HCT116 (cell line): Measurements from ENCODE around the gene GP1BA. TPM values are rescaled to one million over a fixed set of nuclear protein-coding genes. Genes with fewer than 3 reads are reported as not detected.
A peak's percentile ranks its signal among the peaks of the same experiment; 100 is the strongest.

ENCODE experiments used
- ATAC-seq: fragments of 200-7000 bp; cut with Tn5 transposase; 2 replicates; pipeline ENCODE4 v1.9.1; 2020; ENCODE audit warnings: mild to moderate bottlenecking, moderate library complexity
- BruUV-seq: library from RNA; stranded (reverse); fragments of 400-500 nt; replicated peaks from 2 replicates; lab custom pipeline; 2021; lab: Mats Ljungman, UMichigan
- CTCF ChIA-PET: fragments of 300-600 bp; sonication (Branson Sonifier 250); formaldehyde crosslinking; loops from one replicate; lab custom pipeline; 2021; ENCODE audit warnings: antibody characterized with exemption; lab: Charles Lee
- POLR2A ChIA-PET: fragments of 300-600, 350-600 bp; sonication (Branson Sonifier 250); formaldehyde crosslinking; loops from one replicate; lab custom pipeline; 2021; ENCODE audit warnings: antibody characterized with exemption; lab: Charles Lee
- RAD21 ChIA-PET, 2 experiments: fragments of 300-600 bp; sonication (Branson Sonifier 250); formaldehyde crosslinking; loops; one replicate each; lab custom pipeline; 2023; ENCODE audit warnings: low total read pairs in 2 of 2; ENCODE audit not compliant: uncharacterized antibody in 2 of 2, unreplicated experiment in 2 of 2, low non-redundant PET in 1 of 2; lab: Charles Lee
- DNase-seq: peaks from one replicate; pipeline ENCODE4 v3.0.0-alpha.2; 2010; ENCODE audit warnings: low read depth, low spot score
- H2AFZ ChIP-seq: fragments of 200-600 bp; shearing (Covaris generic), sonication (generic); 2 replicates; pipeline ENCODE4 v1.6.1; 2017; ENCODE audit warnings: low read depth, mixed run types, mixed read lengths, antibody characterized with exemption, low read length; ENCODE audit not compliant: poor library complexity, severe bottlenecking
- H3K27ac ChIP-seq: 2 replicates; pipeline ENCODE4 v1.5.1; 2012; ENCODE audit warnings: low read depth, low read length
- H3K27me3 ChIP-seq: fragments of 200-600 bp; sonication (generic); 2 replicates; pipeline ENCODE4 v1.6.1; 2016; ENCODE audit warnings: mixed run types, low read length, mixed read lengths; ENCODE audit not compliant: insufficient read depth
- H3K36me3 ChIP-seq, 2 experiments: fragments of 200-500 bp in 1 of 2; fragments of 200-600 bp in 1 of 2; sonication (Bioruptor generic) in 1 of 2; sonication (generic) in 1 of 2; 2 replicates each; pipeline versions ENCODE4 v1.5.1 to v1.6.1; 2014 to 2016; ENCODE audit warnings: low read length in 2 of 2, inconsistent platforms in 1 of 2, mixed read lengths in 1 of 2, mixed run types in 1 of 2; ENCODE audit not compliant: insufficient read depth in 2 of 2, control insufficient read depth in 1 of 2
- H3K4me1 ChIP-seq, 2 experiments: fragments of 200-600 bp in 1 of 2; sonication (generic) in 1 of 2; 2 replicates each; pipeline versions ENCODE4 v1.5.1 to v1.6.1; 2012 to 2017; ENCODE audit warnings: low read length in 2 of 2, inconsistent platforms in 1 of 2, mild to moderate bottlenecking in 1 of 2, mixed read lengths in 1 of 2, mixed run types in 1 of 2, moderate library complexity in 1 of 2; ENCODE audit not compliant: insufficient read depth in 2 of 2, control insufficient read depth in 1 of 2
- H3K4me2 ChIP-seq: fragments of 200-600 bp; sonication (generic); 2 replicates; pipeline ENCODE4 v1.6.1; 2017; ENCODE audit warnings: mixed run types, low read length, mixed read lengths
- H3K4me3 ChIP-seq, 2 experiments: fragments of 200-600 bp in 1 of 2; sonication (generic) in 1 of 2; replicated peaks in 1 of 2; 2 replicates each; pipeline ENCODE4 v1.5.1; 2011 to 2016; ENCODE audit warnings: low read length in 2 of 2, control low read depth in 1 of 2, low read depth in 1 of 2, mild to moderate bottlenecking in 1 of 2, mixed read lengths in 1 of 2, mixed run types in 1 of 2
- H3K79me2 ChIP-seq: fragments of 200-600 bp; sonication (generic); 2 replicates; pipeline ENCODE4 v1.6.1; 2017; ENCODE audit warnings: mild to moderate bottlenecking, mixed run types, low read length, moderate library complexity, mixed read lengths; ENCODE audit not compliant: insufficient read depth
- H3K9ac ChIP-seq: fragments of 200-600 bp; sonication (generic); 2 replicates; pipeline ENCODE4 v1.6.1; 2016; ENCODE audit warnings: low read length, mixed read lengths
- H3K9me2 ChIP-seq: fragments of 200-600 bp; sonication (generic), shearing (Covaris generic); 2 replicates; pipeline ENCODE4 v1.6.1; 2017; ENCODE audit warnings: mixed run types, mild to moderate bottlenecking, moderate library complexity; ENCODE audit not compliant: insufficient read depth
- H3K9me3 ChIP-seq, 2 experiments: fragments of 200-500 bp in 1 of 2; fragments of 200-600 bp in 1 of 2; sonication (Bioruptor generic) in 1 of 2; sonication (generic) in 1 of 2; 2 replicates each; pipeline ENCODE4 v1.6.1; 2014 to 2017; ENCODE audit warnings: low read length in 2 of 2, mixed read lengths in 2 of 2, inconsistent platforms in 1 of 2, low read depth in 1 of 2, mild to moderate bottlenecking in 1 of 2, mixed run types in 1 of 2, moderate library complexity in 1 of 2; ENCODE audit not compliant: control insufficient read depth in 1 of 2, insufficient read depth in 1 of 2
- H4K20me1 ChIP-seq: fragments of 200-600 bp; sonication (generic), shearing (Covaris generic); 2 replicates; pipeline ENCODE4 v1.6.1; 2017; ENCODE audit warnings: mixed run types, mild to moderate bottlenecking, moderate library complexity; ENCODE audit not compliant: insufficient read depth
- CEBPB ChIP-seq: IDR thresholded peaks from 2 replicates; pipeline ENCODE4 v1.6.1; 2012; ENCODE audit warnings: low read depth
- EGR1 ChIP-seq: IDR thresholded peaks from 2 replicates; pipeline ENCODE4 v1.6.1; 2012; ENCODE audit warnings: low read depth
- ELF1 ChIP-seq: IDR thresholded peaks from 2 replicates; pipeline ENCODE4 v1.6.1; 2012; ENCODE audit warnings: low read depth, borderline replicate concordance
- POLR2A ChIP-seq: IDR thresholded peaks from 2 replicates; pipeline ENCODE4 v1.7.0; 2011; ENCODE audit warnings: borderline replicate concordance; ENCODE audit not compliant: insufficient read depth, insufficient read length; ENCODE audit errors: extremely low read depth
- POLR2AphosphoS5 ChIP-seq: IDR thresholded peaks from 2 replicates; pipeline ENCODE4 v1.6.1; 2011; ENCODE audit warnings: mild to moderate bottlenecking, low read depth, low read length, moderate library complexity
- SIN3A ChIP-seq: IDR thresholded peaks from 2 replicates; pipeline ENCODE4 v1.6.1; 2012; ENCODE audit warnings: low read depth
- YY1 ChIP-seq: IDR thresholded peaks from 2 replicates; pipeline ENCODE4 v1.6.1; 2011; ENCODE audit warnings: low read length, low read depth, moderate library complexity, mild to moderate bottlenecking; ENCODE audit not compliant: insufficient replicate concordance; ENCODE audit errors: extremely low read depth
- intact Hi-C: fragments of 100-400 bp; cut with micrococcal nuclease; formaldehyde crosslinking; loops from 2 replicates; pipeline ENCODE4 v1.10.0; 2022
- total RNA-seq: library from RNA; stranded (reverse); gene quantifications from one replicate; pipeline ENCODE4 v1.2.1, GENCODE V29; 2021; ENCODE audit not compliant: unreplicated experiment
- TF ChIP-seq, protein P1 (sequence below): IDR thresholded peaks from 2 replicates; pipeline ENCODE4 v1.6.1; 2012

GP1BA gene
- total RNA-seq, 1 experiment from 2014 or later = not detected

DNA sequence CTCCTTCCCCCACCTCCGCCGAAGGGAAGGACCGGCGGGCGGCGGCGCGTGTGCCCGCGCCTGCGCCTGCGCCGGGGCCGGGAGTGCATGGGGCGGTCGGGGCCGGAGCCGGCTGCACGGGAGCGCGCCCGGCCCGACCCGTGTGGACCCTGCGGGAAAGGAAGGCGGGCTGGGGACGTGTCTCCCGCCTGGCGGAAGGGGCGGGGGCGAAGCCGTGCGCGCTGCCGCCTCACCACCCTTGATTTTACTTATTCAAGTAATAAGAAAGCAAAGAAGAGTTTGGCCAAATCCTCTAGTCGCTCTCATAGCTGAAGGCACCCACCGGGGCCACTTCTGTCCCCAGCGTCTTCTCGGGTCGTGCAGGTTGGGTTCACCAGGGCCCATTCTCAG is 16.8 kb downstream of the GP1BA start:
- Histone ChIP-seq H3K27me3 (no peaks in the 10 kb centered on the region), H3K36me3 (peaks cover 9 to 22% of the 10 kb centered on the region in 2 experiments; a peak in 2 of 4 replicates), H3K9me2 (no peaks in the 10 kb centered on the region), H3K9me3 (no peaks in the 10 kb centered on the region), H3K79me2 (peaks cover 56% of the 10 kb centered on the region), H3K4me2 (peak overlapping the region; percentile 100), H3K27ac (peak overlapping the region; percentile 99), H2AFZ (no peak overlapping the region), H3K4me1 (peaks cover 35 to 70% of the 10 kb centered on the region in 2 experiments), H4K20me1 (peaks cover 12% of the 10 kb centered on the region; the same call in 1 of the 2 replicates), H3K4me3 (peak overlapping the region; percentile 96 to 97), H3K9ac (peak overlapping the region; percentile 97)
- DNase-seq = peak; percentile 64
- intact Hi-C loops = loop anchor here (1.0 to 5.0 kb wide), 2 partner anchors 9 to 38 kb away; partner anchors contain the start of genes CAMTA2, RNF167 and SLC25A11
- TF ChIP-seq EGR1 (peak; percentile 55; the same call in 1 of the 2 replicates), POLR2AphosphoS5 (peak; percentile 64), CEBPB (no peak), SIN3A (no peak), YY1 (no peak), POLR2A (peak; percentile 66), ELF1 (no peak)
- TF ChIP-seq, protein P1, sequence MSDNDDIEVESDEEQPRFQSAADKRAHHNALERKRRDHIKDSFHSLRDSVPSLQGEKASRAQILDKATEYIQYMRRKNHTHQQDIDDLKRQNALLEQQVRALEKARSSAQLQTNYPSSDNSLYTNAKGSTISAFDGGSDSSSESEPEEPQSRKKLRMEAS = peak; percentile 21; the same call in 1 of the 2 replicates
- ATAC-seq = peak; percentile 63
- CTCF ChIA-PET = interaction anchor here (1.4 kb wide), 1 partner anchor 9 kb away, joined by 3 read pairs; the partner anchor contains the start of genes RNF167 and SLC25A11
- no TSS peak for BruUV-seq
- RAD21 ChIA-PET = no interaction called here
- POLR2A ChIA-PET = interaction anchor here (0.6 to 4.7 kb wide), 4 partner anchors 9 to 27 kb away, joined by 3 to 45 read pairs (median 9); partner anchors contain the start of genes RNF167, SLC25A11 and SPAG7
